Activated T-helper 1 cell treated with anti-CD3 and anti-CD28 coated beads, Interleukin-12 subunit alpha, Interleukin-12 subunit beta, Interleukin-2, Interleukin-4 antibody, amounts not matched to agents 30 ng/mL and 10 ng/mL and 1 ng/mL, durations not matched to agents 14 hours and 24 hours and 36 hours (primary cell): ENCODE measurements around the gene MAPK11. TPM values are rescaled to one million over a fixed set of nuclear protein-coding genes. Genes with fewer than 3 reads are reported as not detected.

ENCODE experiments used
- DNase-seq: peaks from one replicate; pipeline ENCODE4 v3.0.0; 2021; ENCODE audit warnings: low spot score
- H3K27ac Mint-ChIP-seq: one replicate; pipeline ENCODE4 v1.8.0; 2021; ENCODE audit warnings: mild to moderate bottlenecking, mixed read lengths
- H3K27me3 Mint-ChIP-seq: one replicate; pipeline ENCODE4 v1.8.0; 2022; ENCODE audit warnings: mild to moderate bottlenecking, moderate library complexity, mixed read lengths; ENCODE audit not compliant: insufficient read depth
- H3K36me3 Mint-ChIP-seq: one replicate; pipeline ENCODE4 v1.8.0; 2021; ENCODE audit warnings: low read depth, mixed read lengths
- H3K4me1 Mint-ChIP-seq: one replicate; pipeline ENCODE4 v1.8.0; 2021; ENCODE audit warnings: low read depth, mixed read lengths
- H3K4me3 Mint-ChIP-seq: one replicate; pipeline ENCODE4 v1.8.0; 2021; ENCODE audit warnings: mild to moderate bottlenecking, moderate library complexity, mixed read lengths
- H3K9me3 Mint-ChIP-seq: one replicate; pipeline ENCODE4 v1.8.0; 2021; ENCODE audit warnings: mixed read lengths
- intact Hi-C: fragments of 100-400 bp; cut with micrococcal nuclease; formaldehyde crosslinking; loops from one replicate; pipeline ENCODE4 v1.15.1; 2024
- total RNA-seq: library from RNA; stranded (reverse); gene quantifications from 2 replicates; pipeline ENCODE4 v1.2.3, GENCODE V29; 2022

The MAPK11 gene
- total RNA-seq, 1 donor from 2014 or later = 28.9 TPM

DNA sequence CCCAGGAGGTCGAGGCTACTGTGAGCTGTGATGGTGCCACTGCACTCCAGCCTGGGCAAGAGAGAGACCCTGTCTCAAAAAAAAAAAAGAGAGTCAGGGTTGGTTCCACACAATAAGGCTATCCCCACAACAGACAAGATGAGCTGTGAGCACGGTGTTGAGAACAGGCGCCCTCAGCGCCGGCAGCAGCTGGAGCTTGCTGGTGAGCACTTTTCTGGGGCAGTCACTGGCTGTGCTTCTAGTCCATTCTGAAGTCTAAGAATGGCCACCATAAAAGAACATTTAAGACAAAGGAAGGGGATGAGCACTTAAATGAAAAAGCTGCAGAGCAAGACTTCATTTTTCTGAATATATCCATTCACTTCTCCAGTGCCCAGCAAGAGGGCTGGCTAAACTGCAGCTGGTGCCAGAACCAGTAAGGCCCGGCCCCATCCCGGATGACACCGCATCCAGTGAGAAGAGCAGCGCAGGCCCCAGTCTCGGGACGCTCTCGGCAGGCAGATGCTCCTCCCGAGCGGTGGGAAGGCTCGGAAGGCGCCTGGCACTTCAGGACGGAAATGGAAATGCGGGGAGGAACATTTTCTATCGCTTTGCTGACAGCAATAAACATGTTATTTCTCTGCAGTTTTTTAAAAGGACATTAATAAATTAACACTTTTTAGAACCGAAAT, 37.6 kb downstream of the MAPK11 start:
- DNase-seq = no peak
- Mint-ChIP-seq H3K27me3 (no peaks in the 10 kb centered on the region), H3K36me3 (peaks cover 32% of the 10 kb centered on the region), H3K4me3 (no peak overlapping the region), H3K27ac (no peak overlapping the region), H3K4me1 (no peaks in the 10 kb centered on the region), H3K9me3 (peaks cover 7% of the 10 kb centered on the region)
- intact Hi-C loops = no loop called here

DNA sequence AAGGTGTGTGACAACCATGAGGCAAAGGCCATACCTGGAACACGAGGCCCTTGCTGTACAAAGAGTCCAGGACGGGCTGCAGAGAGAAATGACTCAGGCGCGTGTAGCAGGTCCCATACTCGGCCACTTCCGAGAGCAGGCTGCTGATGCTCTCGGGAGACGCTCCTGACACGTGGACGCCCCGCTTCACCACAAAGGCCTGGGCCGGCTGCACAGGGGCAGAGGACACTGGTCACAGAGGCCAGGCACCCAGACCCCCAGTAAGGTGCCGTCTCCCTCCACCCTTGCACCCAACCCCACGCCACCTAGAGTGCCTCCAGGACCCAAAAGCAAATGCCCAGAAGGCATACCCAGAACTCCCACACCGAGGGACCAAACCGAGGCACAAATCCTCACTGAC, 40.8 kb downstream of the MAPK11 start:
- H3K36me3 Mint-ChIP-seq = peaks cover 20% of the 10 kb centered on the region
- intact Hi-C loops = no loop called here
- H3K4me1 Mint-ChIP-seq = no peaks in the 10 kb centered on the region
- H3K4me3 Mint-ChIP-seq = no peak overlapping the region
- DNase-seq = no peak
- H3K27me3 Mint-ChIP-seq = no peaks in the 10 kb centered on the region
- H3K27ac Mint-ChIP-seq = no peak overlapping the region
- no peaks in the 10 kb centered on the region for H3K9me3 Mint-ChIP-seq

DNA sequence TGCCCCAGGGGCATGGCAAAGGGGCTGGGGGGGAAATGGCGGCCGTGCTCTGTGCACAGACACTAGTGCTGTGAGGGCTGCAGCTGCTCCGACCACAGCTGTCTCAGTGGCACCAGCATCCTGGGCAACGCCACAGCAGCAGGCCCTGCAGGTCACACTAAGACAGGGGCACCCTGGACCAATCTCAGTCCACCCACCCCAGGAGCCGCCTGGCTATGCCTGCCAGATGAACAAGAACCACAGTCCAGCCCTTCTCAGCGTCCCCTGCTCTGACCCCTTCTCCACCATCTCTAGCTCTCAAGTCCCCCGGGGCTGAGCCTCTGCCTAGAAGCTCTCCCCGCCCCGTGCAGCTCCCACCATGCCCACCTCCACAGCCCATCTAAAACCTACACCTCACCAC, 41.8 kb downstream of the MAPK11 start:
- Mint-ChIP-seq H3K9me3 (no peaks in the 10 kb centered on the region), H3K4me1 (no peaks in the 10 kb centered on the region), H3K4me3 (no peak overlapping the region), H3K27ac (no peak overlapping the region), H3K36me3 (peaks cover 21% of the 10 kb centered on the region), H3K27me3 (no peaks in the 10 kb centered on the region)
- intact Hi-C loops = no loop called here
- no peak for DNase-seq

DNA sequence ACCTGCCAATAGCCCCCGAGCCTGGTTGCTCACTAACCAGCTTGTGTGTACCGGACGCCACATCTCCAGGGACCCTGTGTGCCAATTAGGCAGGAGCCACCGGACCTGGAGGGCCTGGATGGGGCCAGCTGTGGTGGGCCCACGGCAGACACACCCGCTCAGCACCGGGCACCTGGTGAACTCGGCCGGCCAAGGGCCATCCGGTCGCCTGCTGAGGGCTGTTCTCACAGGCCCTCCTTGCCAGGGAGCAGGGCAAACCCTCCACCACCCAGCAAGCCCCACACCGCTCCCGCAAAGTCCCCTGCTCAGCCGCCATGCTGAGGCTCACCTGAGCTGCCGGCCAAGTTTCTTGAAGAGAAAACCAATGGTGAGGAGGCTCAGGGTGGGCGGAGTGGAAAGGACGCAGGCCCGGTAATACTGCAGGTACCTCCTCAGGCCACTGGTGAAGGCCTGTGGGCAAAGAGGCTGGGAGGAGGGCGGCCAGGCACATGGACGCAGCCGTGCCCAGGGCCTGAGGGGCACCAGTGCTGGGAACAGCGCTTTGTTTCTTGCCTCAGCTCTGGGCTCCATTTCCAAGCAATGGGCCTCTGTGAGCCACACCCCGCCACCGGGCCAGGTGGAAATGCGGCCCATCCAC, 42.5 kb downstream of the MAPK11 start:
- intact Hi-C loops = no loop called here
- no peaks in the 10 kb centered on the region for H3K27me3 Mint-ChIP-seq
- peaks cover 26% of the 10 kb centered on the region for H3K36me3 Mint-ChIP-seq
- no peaks in the 10 kb centered on the region for H3K4me1 Mint-ChIP-seq
- no peak for DNase-seq
- H3K27ac Mint-ChIP-seq = no peak overlapping the region
- no peaks in the 10 kb centered on the region for H3K9me3 Mint-ChIP-seq
- no peak overlapping the region for H3K4me3 Mint-ChIP-seq

DNA sequence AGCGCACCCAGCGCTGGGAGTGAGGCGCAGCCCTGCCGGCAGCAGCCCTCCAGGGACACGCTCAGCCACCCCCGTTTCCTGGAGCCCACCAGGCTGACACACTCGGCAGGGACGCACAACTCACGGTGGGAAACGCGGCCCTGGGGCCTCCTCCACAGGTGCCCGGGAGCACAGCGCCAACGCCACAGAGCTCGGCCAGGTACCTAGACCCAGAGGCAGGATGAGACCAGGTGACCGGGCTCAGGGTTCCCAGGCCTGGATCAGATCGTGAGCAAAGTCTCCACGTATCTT, 43.4 kb downstream of the MAPK11 start:
- Mint-ChIP-seq H3K27me3 (no peaks in the 10 kb centered on the region), H3K4me1 (no peaks in the 10 kb centered on the region), H3K4me3 (no peak overlapping the region), H3K27ac (no peak overlapping the region), H3K36me3 (peaks cover 28% of the 10 kb centered on the region), H3K9me3 (no peaks in the 10 kb centered on the region)
- no peak for DNase-seq
- intact Hi-C loops = no loop called here

DNA sequence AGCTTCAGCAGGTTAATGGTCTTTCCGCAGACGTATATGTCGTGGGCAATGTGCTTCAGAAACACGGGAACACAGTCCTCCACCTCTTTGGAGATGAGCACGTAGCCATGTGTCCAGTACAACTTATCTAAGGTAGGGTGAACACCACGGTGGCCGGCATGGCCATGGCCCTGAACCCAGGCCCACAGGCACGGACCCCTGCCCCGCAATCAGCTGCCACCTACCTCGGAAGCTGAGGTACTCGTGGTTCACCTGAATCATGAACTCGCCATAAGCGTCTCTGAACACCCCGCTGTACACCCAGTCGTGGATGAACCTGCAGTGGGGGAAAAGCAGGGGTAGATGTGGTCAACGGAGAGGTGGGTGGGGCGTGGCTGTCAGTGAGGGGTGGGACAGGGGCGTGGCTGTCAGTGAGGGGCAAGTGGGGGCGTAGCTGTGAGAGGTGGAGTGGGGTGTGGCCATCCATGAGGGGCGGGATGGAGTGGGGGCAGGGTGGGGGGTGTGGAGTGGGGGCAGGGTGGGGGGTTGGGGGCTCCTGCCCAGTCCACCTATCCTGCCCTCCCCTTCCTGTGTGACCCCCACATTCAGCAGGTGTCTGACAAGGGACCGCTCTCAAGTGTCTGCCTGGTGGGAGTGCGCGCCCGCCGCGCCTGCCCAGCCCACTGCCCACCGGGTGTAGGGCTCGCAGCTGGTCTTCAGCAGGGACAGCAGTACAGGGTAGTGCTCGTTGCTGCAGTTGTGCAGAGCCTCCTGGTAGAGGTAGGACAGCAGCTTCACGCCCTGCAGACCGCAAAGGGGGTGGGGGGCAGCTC, 43.9 kb downstream of the MAPK11 start:
- H3K36me3 Mint-ChIP-seq = peaks cover 28% of the 10 kb centered on the region
- no peaks in the 10 kb centered on the region for H3K9me3 Mint-ChIP-seq
- H3K4me1 Mint-ChIP-seq = no peaks in the 10 kb centered on the region
- intact Hi-C loops = no loop called here
- no peak overlapping the region for H3K4me3 Mint-ChIP-seq
- no peaks in the 10 kb centered on the region for H3K27me3 Mint-ChIP-seq
- H3K27ac Mint-ChIP-seq = no peak overlapping the region
- no peak for DNase-seq

DNA sequence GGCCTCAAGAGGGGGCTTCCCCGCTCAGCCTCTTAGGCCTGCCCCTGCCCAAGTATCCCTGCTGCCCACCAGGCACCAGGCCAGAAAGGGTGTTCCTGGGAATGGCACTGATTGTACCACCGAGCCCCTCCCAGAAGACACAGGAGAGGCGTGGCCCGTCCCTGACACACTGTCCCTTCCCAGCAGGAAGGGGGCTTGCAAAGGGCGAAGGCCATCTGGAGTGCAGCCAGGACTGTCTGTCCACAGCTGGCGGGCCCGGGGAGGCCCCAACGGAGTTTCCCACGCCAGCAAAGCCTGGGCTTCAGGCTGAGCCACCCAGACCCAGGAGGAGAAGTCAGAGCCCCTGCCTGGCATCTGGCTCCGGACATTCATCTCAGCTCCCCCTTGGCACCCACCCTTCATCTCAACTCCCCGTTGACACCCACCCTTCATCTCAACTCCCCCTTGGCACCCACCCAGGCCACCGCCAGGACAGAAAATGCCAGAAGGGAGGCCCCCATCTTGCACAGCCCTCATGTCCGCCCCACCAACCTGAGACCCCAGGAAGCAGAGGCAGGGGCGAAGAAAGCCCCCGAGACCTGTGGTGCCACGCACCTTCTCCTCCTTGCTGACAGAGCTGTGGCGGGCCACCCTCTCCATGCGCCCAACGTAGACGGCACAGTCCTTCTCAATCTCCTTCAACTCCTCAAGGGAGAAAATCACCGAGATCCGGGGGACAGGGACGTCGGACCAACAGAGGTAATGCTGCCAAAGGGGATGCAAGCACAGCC, 44.8 kb downstream of the MAPK11 start:
- intact Hi-C loops = no loop called here
- Mint-ChIP-seq H3K4me3 (no peak overlapping the region), H3K27me3 (no peaks in the 10 kb centered on the region), H3K4me1 (no peaks in the 10 kb centered on the region), H3K27ac (no peak overlapping the region), H3K9me3 (no peaks in the 10 kb centered on the region), H3K36me3 (peaks cover 31% of the 10 kb centered on the region)
- no peak for DNase-seq

DNA sequence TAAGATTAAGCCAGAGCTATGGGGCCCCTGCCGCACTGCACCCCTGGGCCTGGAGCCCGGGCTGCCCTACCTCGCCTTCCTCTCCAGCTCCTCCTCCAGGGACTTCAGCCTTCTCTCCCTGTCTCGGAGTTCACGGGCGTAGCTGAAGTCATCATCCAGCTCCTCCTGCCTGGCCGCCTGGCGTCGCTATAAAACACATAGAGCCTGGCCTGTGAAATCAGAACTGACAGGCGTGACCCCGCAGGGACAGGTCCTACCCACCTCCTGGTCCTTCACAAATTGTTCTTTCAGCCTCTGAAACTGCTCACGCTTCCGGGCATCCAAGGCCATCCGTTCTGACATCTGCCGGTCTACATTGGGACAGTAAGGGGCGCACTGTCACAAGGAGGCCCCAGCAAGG, 46.1 kb downstream of the MAPK11 start:
- intact Hi-C loops = no loop called here
- H3K27me3 Mint-ChIP-seq = no peaks in the 10 kb centered on the region
- peaks cover 28% of the 10 kb centered on the region for H3K36me3 Mint-ChIP-seq
- no peak for DNase-seq
- H3K27ac Mint-ChIP-seq = no peak overlapping the region
- H3K9me3 Mint-ChIP-seq = no peaks in the 10 kb centered on the region
- no peak overlapping the region for H3K4me3 Mint-ChIP-seq
- H3K4me1 Mint-ChIP-seq = no peaks in the 10 kb centered on the region

DNA sequence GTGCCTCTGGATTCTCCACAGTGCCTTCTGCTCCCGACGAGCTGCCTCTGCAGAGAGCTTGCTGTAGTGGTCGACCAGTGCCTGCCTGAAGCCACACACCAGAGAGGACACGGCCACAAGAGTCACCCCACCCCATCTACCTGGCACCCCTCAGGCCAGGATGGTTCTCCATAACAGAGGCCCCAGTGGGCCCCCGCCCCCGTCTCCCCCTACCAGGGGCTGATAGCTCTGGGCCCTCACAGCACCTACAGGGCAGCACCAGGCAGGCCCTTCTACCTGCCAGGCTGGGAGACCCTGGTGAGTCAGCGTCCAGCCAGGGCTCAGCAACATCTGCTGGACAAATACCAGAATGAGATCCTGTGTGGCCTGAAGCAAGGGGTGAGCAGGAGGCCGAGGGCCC, 47.7 kb downstream of the MAPK11 start:
- Mint-ChIP-seq H3K4me1 (no peaks in the 10 kb centered on the region), H3K9me3 (no peaks in the 10 kb centered on the region), H3K27ac (no peak overlapping the region), H3K4me3 (no peak overlapping the region), H3K36me3 (peaks cover 24% of the 10 kb centered on the region), H3K27me3 (no peaks in the 10 kb centered on the region)
- DNase-seq = no peak
- intact Hi-C loops = no loop called here

DNA sequence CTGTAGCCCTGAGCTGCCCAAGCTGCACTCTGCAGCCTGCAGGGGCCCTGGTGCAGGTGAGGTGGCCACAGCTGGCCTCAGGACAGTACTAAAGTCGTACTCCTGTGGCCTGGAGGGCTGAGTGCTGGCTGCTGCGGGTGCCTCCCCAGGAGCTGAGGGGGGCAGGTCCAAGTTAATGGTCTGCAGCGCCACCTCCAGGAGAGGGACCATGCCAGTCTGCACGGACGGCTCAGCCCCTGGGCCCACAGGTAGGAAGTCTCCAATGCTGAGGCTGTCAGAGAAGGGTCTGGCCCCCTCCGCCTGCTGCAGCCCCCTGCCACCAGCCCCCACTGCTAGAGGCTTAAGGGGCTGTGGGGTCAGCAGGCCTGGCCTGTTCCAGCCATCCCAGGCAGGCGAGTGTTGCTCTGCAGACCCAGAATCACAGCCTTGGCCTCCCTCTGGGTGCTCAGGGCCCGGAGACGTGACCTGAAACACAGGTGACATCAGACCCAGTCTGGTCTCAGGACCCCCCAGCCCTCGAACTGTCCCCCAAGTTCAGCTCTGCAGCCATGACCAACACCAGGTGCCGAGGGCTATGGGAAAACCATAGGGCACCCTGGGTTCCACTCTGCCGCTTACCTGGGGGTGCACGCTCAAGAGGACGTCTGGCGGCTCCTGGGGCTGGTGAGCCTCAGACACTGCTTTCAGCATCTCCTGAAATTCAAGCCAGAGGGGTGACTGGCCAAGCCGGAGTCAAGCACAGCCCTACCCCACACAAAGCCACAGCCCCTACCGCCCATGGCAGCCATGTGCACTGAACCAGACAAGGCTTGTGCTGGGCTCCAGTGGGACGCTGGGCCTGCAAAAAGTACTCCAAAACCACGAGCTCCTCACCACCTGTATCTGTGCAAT, 48.5 kb downstream of the MAPK11 start:
- no peaks in the 10 kb centered on the region for H3K9me3 Mint-ChIP-seq

DNA sequence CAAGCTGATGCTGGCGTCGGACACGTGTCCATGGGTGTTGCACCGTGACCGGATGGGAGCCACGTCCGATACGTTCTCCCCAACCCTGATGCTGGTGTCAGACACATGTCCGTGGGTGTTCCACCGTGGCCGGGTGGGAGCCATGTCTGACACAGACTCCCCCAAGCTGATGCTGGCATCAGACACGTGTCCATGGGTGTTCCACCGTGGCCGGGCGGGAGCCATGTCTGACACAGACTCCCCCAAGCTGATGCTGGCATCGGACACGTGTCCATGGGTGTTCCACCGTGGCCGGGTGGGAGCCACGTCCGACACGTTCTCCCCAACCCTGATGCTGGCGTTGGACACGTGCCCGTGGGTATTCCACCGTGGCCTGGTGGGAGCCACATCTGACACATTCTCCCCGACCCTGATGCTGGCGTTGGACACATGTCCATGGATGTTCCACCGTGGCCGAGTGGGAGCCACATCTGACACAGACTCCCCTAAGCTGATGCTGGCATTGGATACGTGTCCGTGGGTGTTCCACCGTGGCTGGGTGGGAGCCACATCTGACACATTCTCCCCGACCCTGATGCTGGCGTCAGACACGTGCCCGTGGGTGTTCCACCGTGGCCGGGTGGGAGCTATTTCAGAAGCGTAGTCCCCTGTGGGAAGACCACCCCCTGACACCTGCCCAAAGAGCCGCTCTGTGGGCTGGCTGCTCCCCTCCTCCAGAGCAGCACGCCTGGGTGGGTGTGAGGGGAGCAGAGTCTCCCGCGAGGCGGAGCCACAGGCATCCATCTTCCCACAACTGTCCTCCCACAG, 49.4 kb downstream of the MAPK11 start:
- Mint-ChIP-seq H3K27me3 (no peaks in the 10 kb centered on the region), H3K4me1 (no peaks in the 10 kb centered on the region), H3K4me3 (no peak overlapping the region), H3K9me3 (no peaks in the 10 kb centered on the region), H3K36me3 (peaks cover 30% of the 10 kb centered on the region), H3K27ac (no peak overlapping the region)
- intact Hi-C loops = no loop called here
- DNase-seq = no peak

More for the DNA sequence above, 48.5 kb downstream of the MAPK11 start:
- H3K27me3 Mint-ChIP-seq = no peaks in the 10 kb centered on the region
- H3K4me3 Mint-ChIP-seq = no peak overlapping the region
- intact Hi-C loops = no loop called here
- H3K27ac Mint-ChIP-seq = no peak overlapping the region
- no peaks in the 10 kb centered on the region for H3K4me1 Mint-ChIP-seq
- H3K36me3 Mint-ChIP-seq = peaks cover 28% of the 10 kb centered on the region
- DNase-seq = no peak
